GM21360 (cell line): ENCODE data around the gene IFNL3.
"Not testable (repeated sequence)": the region's sequence is repeated elsewhere in the genome, so short reads cannot be mapped to it uniquely, and the experiment has no call there.

Experiments
- ATAC-seq: cut with Tn5 transposase; IDR thresholded peaks from one replicate; pipeline ENCODE4 v1.9.1; 2021; ENCODE audit warnings: mild to moderate bottlenecking, moderate library complexity; ENCODE audit not compliant: unreplicated experiment

IFNL3 gene

GRCh38 chr19:39253374-39254149 lies 8.8 kb upstream of the IFNL3 start:
- ATAC-seq, result no peak

GRCh38 chr19:39252458-39252857 lies 7.7 kb upstream of the IFNL3 start:
- ATAC-seq, result no peak

- ATAC-seq, result no peak
Observed at GRCh38 chr19:39251846-39252245, 7.0 kb upstream of the IFNL3 start.

- no peak for ATAC-seq
Observed at GRCh38 chr19:39251081-39251480, 6.3 kb upstream of the IFNL3 start.

GRCh38 chr19:39248806-39249205 lies 4.0 kb upstream of the IFNL3 start, which contains the start of gene IFNL4:
Gene IFNL4 (minus strand): TSS chr19:39248856.
- no peak for ATAC-seq

- no peak for ATAC-seq
Observed at GRCh38 chr19:39247701-39248664, 3.2 kb upstream of the IFNL3 start.

GRCh38 chr19:39246951-39247669 lies 2.3 kb upstream of the IFNL3 start:
- ATAC-seq, result no peak

GRCh38 chr19:39245166-39245565 lies 360 bp upstream of the IFNL3 start:
- ATAC-seq, result not testable (repeated sequence)

- not testable (repeated sequence) for ATAC-seq
Observed at GRCh38 chr19:39243741-39244140, 1.1 kb downstream of the IFNL3 start.

- ATAC-seq, result no peak
Observed at GRCh38 chr19:39240421-39240820, 4.4 kb downstream of the IFNL3 start.

- no peak for ATAC-seq
Observed at GRCh38 chr19:39238944-39239343, 5.9 kb downstream of the IFNL3 start.

- ATAC-seq, result no peak
Observed at GRCh38 chr19:39238209-39238608, 6.6 kb downstream of the IFNL3 start.

- no peak for ATAC-seq
Observed at GRCh38 chr19:39237200-39238184, 7.3 kb downstream of the IFNL3 start.

GRCh38 chr19:39236527-39236926 lies 8.3 kb downstream of the IFNL3 start:
- no peak for ATAC-seq

- no peak for ATAC-seq
Observed at GRCh38 chr19:39232708-39233107, 12.1 kb downstream of the IFNL3 start.

GRCh38 chr19:39230096-39230764 lies 14.6 kb downstream of the IFNL3 start:
- no peak for ATAC-seq

- no peak for ATAC-seq
Observed at GRCh38 chr19:39224910-39225309, 19.9 kb downstream of the IFNL3 start.

- no peak for ATAC-seq
Observed at GRCh38 chr19:39223703-39224279, 21.0 kb downstream of the IFNL3 start.

- not testable (repeated sequence) for ATAC-seq
Observed at GRCh38 chr19:39219108-39219507, 25.7 kb downstream of the IFNL3 start.
